ENCODE data around the gene CAPZA1. TPM values are rescaled to one million over a fixed set of nuclear protein-coding genes. Genes with fewer than 3 reads are reported as not detected.

Gene CAPZA1
- total RNA-seq, 4 donors from 2014 or later: 102 to 209 (median 165) TPM

DNA sequence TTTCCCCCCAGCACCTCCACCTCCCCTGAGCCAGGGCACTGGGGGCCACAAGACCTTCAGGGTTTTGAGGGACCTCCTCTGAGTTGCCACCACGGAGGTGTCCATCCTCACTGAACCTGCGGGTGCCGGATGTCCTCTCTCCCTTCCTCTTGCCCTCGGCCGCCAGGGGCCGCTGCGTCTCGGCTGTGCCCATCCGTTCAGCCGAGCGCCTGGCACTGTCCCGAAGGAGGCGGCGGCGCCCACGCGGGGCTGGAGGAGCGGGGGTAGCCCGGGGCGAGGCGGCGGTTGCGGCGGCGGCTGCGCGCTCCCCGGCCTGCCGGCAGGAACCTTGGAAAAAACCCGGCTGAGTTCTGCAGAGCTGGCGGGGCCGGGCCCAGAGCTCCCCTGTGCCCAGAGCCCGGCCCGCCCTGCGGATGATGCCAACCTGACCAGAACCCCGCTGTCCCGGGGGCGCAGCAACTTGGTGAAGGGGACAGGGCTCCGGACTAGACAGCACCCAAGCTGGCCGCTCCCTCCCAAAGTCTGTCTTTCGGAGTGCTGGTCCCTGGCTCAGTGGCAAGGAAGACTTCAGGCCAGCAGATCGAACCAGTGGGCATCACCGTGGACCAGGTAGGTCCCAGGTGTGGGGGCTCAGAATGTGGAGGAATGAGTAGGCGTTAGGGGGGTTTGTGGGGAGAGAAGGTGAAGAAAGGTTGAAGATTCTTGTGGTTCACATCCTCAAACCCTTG lies 99.2 kb downstream of the CAPZA1 start:
- TF ChIP-seq, protein P1, sequence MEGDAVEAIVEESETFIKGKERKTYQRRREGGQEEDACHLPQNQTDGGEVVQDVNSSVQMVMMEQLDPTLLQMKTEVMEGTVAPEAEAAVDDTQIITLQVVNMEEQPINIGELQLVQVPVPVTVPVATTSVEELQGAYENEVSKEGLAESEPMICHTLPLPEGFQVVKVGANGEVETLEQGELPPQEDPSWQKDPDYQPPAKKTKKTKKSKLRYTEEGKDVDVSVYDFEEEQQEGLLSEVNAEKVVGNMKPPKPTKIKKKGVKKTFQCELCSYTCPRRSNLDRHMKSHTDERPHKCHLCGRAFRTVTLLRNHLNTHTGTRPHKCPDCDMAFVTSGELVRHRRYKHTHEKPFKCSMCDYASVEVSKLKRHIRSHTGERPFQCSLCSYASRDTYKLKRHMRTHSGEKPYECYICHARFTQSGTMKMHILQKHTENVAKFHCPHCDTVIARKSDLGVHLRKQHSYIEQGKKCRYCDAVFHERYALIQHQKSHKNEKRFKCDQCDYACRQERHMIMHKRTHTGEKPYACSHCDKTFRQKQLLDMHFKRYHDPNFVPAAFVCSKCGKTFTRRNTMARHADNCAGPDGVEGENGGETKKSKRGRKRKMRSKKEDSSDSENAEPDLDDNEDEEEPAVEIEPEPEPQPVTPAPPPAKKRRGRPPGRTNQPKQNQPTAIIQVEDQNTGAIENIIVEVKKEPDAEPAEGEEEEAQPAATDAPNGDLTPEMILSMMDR (IDR thresholded peaks at IDR 0.05; ENCODE audit: low read depth): no peak

DNA sequence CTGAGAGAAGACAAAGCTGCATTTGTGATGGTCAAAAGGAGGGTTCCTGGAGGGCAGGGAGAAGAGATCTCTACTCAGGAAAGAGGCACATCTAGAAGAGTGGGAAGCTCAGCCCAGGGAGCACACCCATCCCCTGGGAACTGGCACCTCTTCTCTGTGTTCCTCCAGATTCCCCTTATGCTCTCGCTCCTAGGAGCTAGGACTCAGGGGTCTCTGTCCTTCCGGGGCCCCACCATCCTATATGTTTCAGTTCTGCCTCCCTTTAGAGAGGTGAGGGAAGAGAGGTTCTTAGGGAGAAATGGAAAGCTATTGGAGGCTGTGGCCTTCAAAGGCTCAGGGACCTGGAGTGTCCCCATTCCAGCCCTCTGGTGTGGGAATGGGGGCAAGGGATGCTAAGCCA lies 100.1 kb downstream of the CAPZA1 start:
- TF ChIP-seq, protein P1 (IDR thresholded peaks at IDR 0.05; ENCODE audit: low read depth): no peak

DNA sequence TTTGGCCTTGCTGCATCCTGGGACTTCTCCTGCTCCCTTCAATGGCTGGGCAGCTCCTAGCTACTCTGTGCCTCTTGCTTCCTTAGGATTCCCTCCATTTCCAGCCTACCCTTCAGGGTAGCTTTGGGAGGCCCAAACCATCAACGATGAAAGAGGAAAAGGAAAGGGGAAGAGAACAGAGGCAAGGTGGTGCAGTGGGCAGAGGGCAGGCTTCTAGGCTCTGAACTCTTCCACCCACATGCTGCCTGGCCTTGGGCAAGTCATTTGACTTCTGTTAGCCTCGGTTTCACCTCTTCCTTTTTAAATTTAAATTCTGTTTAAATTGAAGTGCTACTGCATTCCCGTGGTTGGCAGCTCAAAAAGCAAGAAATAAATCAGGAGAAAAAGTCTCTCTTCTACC lies 101.2 kb downstream of the CAPZA1 start:
- TF ChIP-seq, protein P1 (IDR thresholded peaks at IDR 0.05; ENCODE audit: low read depth): no peak

Small RNAs within 50 kb of the gene (small RNA-seq; reads per million reads assigned to genes)
- not detected for gene RNU7-70P

Other genes with a start within 250 kb of the CAPZA1 start
- gene CTTNBP2NL, start 223.6 kb upstream of the CAPZA1 start, total RNA-seq: 10 to 100 TPM; 27.1 to 72.7 (median 31.6) TPM
- gene WNT2B, start 110.9 kb upstream of the CAPZA1 start, total RNA-seq: 1 to 10 TPM; 3.6 to 7.5 (median 6.0) TPM
- 10 to 100 TPM; 18.4 to 38.8 (median 24.0) TPM for gene ST7L, start 691 bp upstream of the CAPZA1 start, total RNA-seq
- 10 to 100 TPM; 11.6 to 51.6 (median 21.7) TPM for gene MOV10, start 54.8 kb downstream of the CAPZA1 start, total RNA-seq
- 100 to 1,000 TPM; 114 to 201 (median 136) TPM for gene RHOC, start 87.3 kb downstream of the CAPZA1 start, total RNA-seq
- gene PPM1J, start 95.5 kb downstream of the CAPZA1 start, total RNA-seq: under 1 TPM in 1 of 4 donors, not detected in 3; 0.51 TPM